HG02981 (cell line): ENCODE measurements around the gene IRX4.
"Not testable (repeated sequence)": the region's sequence is repeated elsewhere in the genome, so short reads cannot be mapped to it uniquely, and the experiment has no call there.

ENCODE experiments used
- ATAC-seq: cut with Tn5 transposase; IDR thresholded peaks from one replicate; pipeline ENCODE4 v1.9.1; 2021; ENCODE audit warnings: mild to moderate bottlenecking, moderate library complexity; ENCODE audit not compliant: unreplicated experiment

Gene IRX4

GRCh38 chr5:1879292-1880263 lies 3.1 kb downstream of the IRX4 start:
- no peak for ATAC-seq

- no peak for ATAC-seq
These were observed 4.5 kb downstream of the IRX4 start for GRCh38 chr5:1878050-1878849.

DNA sequence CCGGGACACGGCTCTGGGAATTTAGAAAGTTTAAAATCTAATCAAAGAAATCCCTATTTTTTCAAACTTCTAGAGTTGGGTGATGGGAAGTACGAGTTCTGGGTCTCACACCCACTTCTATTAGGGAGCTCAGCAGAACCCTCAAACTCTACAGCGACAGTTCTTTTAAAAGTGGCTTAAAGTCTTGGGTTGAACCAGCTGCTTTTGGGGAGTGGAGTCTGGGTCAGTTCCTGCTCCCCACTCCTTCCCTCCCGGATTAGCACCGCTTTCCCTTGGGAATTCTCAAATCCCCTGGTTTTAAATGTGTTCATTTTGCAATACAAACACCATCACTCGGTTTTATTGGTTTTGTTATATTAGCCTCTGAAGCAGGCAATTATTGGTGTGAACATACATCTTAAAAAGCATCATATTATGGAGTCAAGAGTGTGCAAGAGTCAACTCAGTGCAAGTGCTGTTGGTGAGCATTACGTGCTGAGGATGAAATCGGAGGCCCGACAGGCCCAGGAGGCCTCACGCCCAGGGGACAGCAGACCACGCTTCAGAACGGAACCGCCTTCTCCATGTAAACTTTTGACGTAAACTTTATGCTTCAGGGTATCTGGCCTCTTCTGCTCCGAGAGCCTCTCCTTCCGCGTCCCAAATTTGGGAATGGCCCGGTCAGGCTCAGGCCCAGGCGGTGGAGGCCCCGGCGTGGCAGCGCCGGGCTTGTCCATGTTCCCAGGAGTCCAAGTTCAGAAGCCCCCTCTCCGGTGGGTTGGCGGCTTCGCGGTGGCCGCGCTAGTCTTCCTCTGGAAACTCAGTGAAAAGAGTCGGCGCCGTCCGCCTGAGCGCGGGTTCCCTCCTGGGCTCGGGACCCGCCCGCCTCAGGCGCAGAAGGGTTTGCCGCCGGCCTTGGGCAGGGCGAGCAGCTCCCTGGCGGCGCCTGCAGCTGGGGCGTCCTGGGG lies 5.3 kb downstream of the IRX4 start:
- ATAC-seq: no peak

DNA sequence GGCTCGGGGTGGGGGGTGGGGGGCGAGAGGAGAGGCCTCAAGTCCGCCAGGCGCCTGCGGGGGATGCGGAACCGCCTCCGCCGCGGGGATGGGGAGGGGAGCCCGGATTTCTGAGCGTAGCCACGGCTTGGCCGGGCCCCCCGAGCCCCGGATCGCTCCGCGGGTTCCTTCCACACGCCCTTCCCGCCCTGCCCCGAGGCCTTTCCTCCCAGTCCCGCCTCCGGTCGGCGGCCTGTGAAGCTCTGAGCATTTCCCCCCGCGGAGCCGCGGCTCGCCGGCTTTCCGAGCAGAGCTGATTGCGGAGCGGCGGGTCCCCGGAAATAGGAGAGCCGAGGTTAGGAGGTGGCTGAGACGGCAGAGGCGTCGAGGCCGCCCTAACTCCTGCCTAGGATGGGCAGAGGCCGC lies 6.1 kb downstream of the IRX4 start:
- no peak for ATAC-seq

- ATAC-seq: no peak
These were observed 6.7 kb downstream of the IRX4 start for GRCh38 chr5:1875843-1876659.

- no peak for ATAC-seq
These were observed 7.4 kb downstream of the IRX4 start for GRCh38 chr5:1875281-1875842.

DNA sequence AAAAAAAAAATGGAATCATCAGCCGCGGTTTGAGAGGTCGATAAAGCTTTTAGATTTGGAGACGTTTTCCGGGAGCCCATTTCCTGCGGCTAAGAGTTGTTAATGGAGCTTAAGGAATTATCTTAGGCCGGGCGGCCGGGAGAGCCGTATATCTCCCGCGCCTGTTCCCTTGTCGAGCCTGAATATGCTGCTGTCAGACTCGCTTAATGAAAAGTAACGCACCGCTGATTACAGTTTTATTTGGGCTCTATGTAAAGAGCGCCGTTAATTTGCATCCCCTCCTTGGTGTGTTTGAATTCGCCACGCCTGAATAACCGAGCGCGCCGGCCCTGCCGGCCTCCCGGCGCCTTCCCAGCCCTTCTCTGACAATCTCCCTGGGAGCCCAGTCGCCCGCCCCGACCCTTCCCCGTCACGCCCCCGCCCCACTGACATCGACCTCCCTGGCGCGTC lies 7.9 kb downstream of the IRX4 start:
- ATAC-seq: no peak

GRCh38 chr5:1874348-1874747 lies 8.4 kb downstream of the IRX4 start:
- no peak for ATAC-seq

- no peak for ATAC-seq
These were observed 9.3 kb downstream of the IRX4 start for GRCh38 chr5:1873243-1873959.

DNA sequence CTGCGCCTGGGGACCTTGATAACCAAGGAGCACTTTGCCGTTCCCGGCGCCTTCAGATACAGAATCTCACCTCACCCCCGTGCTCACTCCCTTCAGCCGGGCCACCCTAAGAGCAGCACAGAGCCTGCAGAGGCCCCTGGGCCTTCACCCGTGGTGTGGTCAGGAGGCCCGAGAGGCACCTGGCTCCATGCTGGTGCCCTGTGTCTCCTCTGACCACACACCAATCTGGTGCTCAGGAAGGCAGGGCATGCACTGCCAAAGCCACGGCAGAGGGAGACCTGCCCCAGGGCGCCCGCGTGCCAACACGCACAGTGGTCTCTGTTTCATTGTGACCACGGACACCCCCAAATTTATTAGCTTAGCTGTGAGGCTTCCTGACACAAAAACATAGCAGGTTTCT lies 11.3 kb downstream of the IRX4 start:
- ATAC-seq: no peak

- ATAC-seq: not testable (repeated sequence)
These were observed 12.1 kb downstream of the IRX4 start for GRCh38 chr5:1870435-1871272.

DNA sequence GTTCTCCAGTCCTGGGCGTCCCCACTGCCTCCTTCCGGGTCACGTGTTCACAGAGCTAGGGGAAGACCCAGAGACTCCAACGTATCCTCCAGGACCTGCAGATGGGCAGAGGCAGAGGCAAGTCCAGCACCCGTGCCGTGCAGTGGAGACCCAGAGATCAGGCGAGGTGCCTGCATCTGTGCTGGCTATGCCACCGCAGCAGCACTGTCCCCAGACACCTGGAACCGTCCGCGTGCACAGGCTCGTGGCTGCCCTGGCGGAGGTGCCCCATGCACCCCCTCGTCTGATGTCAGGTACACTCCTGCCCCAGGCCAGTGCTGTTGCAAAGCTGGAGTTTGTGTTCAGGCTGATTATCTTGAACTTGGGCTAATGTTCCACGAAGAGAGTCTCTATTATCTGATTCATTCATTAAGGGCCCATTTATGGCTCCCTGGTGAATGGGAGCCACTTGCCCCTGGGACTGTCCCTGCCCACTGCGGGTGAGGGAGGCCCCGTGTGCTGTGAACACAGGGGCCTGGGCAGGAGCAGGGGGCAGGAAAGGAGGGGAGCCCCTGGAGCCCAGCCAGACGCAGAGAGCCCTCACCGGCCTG lies 13.7 kb downstream of the IRX4 start:
- no peak for ATAC-seq

DNA sequence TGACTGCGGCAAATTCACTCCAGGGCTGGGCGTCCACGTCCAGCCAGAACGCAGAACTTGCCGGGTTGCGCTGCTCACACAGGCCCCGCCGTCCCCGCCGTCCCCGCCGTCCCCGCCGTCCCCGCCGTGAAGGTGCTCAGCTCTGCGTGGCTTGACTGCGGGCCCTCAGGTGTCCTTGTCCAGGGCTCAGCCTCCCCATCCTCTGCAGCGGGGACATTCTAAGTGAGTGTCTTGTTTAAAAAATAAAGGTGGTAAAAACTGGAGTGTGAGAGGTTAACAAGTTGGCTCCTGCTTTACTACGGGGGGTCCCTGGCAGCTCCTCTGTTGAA lies 14.9 kb downstream of the IRX4 start:
- ATAC-seq: no peak

GRCh38 chr5:1867114-1867814 lies 15.5 kb downstream of the IRX4 start:
- no peak for ATAC-seq

DNA sequence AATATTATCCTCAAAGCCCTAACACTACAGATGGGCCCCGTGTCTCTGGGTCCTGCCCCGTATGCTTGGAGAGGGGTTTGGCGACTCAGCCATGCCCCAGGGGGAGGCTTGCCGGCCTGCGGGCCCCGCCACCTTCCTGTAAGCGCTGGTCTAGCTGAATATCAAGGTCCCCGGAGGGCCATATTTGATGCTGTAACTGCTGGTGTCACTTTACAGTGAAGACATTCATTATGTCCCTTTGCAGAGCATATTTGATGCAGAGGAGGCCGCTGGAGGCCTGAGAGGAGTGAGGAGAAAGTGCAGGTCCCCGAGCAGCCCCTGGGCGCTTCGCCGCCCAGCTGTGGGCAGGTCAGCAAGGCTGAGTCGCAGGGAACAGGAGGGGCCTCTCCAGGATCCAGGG lies 16.8 kb downstream of the IRX4 start:
- ATAC-seq: no peak

DNA sequence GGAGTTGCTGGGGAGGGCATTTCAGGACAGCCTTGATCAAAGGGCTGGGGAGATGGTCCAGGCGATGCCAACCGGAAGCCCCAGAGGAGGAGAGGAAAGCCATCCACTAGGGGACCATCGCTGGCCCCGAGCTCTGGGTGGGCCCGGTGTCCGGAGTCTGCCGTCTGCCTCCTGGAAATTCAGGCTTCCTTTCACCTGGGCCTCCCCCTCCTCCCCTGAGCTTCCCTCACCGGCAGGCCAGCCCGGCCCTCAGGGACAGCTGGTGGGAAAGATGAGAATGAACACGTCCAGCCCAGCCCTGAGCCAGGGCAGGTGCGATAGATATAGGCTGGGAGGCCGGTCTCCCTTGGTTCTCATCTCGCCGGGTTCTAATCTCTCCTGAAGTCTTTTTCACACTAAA lies 17.2 kb downstream of the IRX4 start:
- no peak for ATAC-seq

DNA sequence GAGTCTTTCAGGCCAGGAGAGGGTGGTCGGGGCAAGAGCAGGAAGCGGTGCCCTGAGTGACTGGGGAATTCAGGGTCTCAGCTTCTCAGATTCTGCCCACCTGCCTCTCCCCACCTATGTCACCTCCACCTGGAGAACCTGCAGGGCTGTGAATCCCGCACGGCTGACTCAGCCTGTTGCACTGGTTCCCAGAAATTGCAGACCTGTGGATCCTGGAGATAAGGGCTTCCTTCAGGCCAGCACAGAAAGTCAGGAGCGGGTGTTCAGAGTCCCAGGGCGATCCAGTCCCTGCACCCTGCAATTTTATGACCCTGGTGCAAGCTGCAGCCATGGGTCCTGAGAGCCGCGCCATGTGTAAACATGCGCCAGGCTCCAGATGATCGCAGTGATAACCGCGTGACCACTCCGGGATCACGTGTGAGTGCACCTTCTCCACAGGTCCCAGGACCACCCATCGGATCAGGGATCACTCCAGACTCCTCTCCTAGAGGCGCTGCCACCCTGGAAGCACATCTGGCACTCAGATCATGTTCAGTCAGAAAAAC lies 17.8 kb downstream of the IRX4 start:
- no peak for ATAC-seq
